ENCODE results near the gene SBDS.
"Not testable (repeated sequence)": the region's sequence is repeated elsewhere in the genome, so short reads cannot be mapped to it uniquely, and the experiment has no call there.

DNA sequence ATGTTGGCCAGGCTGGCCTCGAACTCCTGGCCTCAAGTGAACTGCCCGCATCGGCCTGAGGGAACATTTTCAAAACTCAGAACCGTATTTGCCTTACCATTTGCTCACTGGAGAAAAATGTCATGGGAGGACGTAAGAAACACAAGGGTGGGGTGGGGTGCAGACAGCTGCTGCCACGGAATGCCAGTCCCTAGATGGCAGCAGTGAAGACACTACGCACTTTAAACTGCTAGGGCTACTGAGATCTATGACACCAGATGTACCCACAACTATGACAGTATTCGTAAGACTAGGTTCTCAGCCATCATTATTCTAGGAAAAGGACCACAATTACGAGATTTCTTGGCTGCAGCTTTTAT, 716 bp downstream of the SBDS start:
- TF ChIP-seq, protein P1, sequence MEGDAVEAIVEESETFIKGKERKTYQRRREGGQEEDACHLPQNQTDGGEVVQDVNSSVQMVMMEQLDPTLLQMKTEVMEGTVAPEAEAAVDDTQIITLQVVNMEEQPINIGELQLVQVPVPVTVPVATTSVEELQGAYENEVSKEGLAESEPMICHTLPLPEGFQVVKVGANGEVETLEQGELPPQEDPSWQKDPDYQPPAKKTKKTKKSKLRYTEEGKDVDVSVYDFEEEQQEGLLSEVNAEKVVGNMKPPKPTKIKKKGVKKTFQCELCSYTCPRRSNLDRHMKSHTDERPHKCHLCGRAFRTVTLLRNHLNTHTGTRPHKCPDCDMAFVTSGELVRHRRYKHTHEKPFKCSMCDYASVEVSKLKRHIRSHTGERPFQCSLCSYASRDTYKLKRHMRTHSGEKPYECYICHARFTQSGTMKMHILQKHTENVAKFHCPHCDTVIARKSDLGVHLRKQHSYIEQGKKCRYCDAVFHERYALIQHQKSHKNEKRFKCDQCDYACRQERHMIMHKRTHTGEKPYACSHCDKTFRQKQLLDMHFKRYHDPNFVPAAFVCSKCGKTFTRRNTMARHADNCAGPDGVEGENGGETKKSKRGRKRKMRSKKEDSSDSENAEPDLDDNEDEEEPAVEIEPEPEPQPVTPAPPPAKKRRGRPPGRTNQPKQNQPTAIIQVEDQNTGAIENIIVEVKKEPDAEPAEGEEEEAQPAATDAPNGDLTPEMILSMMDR (optimal IDR thresholded peaks at IDR 0.05 in 1 of 3, IDR thresholded peaks at IDR 0.05 in 1 of 3, conservative IDR thresholded peaks at IDR 0.05 in 1 of 3; ENCODE audit: extremely low read depth in 1 of 3, insufficient read depth in 2 of 3, low read length in 3 of 3): peak; percentile 30 to 66 (median 34)
- not testable (repeated sequence) for TF ChIP-seq EZH2 (IDR thresholded peaks at IDR 0.05; ENCODE audit: low read length)

All from keratinocyte (primary cell).